Adrenal gland (tissue), 5 donors: ENCODE measurements around the gene AKT3.

Experiments used
- POLR2A ChIP-seq, 2 donors: fragments of 450-650 bp; IDR thresholded peaks; one replicate each; pipeline ENCODE4 v1.6.1; 2017; ENCODE audit warnings: antibody characterized with exemption in 2 of 2, mild to moderate bottlenecking in 2 of 2, moderate library complexity in 1 of 2
- TF ChIP-seq, protein P1 (sequence below), 6 experiments: fragments of 450-650 bp in 4 of 6; fragments of 200-600 bp in 2 of 6; sonication (generic) in 1 of 6; IDR thresholded peaks; 1 replicate in 5 of 6; 2 replicates in 1 of 6; pipeline versions ENCODE4 v1.5.1 to v1.8.0; 2016 to 2021; ENCODE audit warnings: antibody characterized with exemption in 6 of 6, mild to moderate bottlenecking in 2 of 6, moderate library complexity in 1 of 6
- donor health status: DM: no; HTN: no; CAD: no.

DNA sequence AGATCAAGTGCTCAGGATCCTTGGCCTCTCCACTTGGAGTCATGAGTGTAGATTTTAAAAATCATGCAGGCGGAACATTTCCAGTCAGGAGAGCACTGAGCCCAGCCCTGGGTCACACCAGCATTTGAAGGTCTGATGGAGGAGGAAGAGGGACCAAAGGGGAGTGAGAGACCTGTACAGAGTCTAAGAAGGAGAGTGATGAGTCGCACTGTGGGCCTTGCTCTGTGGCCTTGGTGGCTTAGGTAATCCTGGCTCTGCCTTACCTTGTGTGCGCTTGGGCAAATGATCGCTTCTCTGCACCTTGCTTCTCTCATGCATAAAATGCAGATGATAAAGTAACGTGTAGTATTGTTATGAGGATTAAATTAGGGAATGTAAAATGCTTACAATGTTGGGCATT, 368.9 kb downstream of the AKT3 start:
- TF ChIP-seq, protein P1, sequence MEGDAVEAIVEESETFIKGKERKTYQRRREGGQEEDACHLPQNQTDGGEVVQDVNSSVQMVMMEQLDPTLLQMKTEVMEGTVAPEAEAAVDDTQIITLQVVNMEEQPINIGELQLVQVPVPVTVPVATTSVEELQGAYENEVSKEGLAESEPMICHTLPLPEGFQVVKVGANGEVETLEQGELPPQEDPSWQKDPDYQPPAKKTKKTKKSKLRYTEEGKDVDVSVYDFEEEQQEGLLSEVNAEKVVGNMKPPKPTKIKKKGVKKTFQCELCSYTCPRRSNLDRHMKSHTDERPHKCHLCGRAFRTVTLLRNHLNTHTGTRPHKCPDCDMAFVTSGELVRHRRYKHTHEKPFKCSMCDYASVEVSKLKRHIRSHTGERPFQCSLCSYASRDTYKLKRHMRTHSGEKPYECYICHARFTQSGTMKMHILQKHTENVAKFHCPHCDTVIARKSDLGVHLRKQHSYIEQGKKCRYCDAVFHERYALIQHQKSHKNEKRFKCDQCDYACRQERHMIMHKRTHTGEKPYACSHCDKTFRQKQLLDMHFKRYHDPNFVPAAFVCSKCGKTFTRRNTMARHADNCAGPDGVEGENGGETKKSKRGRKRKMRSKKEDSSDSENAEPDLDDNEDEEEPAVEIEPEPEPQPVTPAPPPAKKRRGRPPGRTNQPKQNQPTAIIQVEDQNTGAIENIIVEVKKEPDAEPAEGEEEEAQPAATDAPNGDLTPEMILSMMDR (IDR thresholded peaks at IDR 0.05): no peak
- TF ChIP-seq POLR2A (IDR thresholded peaks at IDR 0.05): no peak
